ENCODE results near the gene CD74. TPM values are rescaled to one million over a fixed set of nuclear protein-coding genes. Genes with fewer than 3 reads are reported as not detected.

The CD74 gene
- total and polyA plus RNA-seq, 2 of the 4 experiments (the other 2 are of a cell fraction) = 0.18 to 1.1 TPM

DNA sequence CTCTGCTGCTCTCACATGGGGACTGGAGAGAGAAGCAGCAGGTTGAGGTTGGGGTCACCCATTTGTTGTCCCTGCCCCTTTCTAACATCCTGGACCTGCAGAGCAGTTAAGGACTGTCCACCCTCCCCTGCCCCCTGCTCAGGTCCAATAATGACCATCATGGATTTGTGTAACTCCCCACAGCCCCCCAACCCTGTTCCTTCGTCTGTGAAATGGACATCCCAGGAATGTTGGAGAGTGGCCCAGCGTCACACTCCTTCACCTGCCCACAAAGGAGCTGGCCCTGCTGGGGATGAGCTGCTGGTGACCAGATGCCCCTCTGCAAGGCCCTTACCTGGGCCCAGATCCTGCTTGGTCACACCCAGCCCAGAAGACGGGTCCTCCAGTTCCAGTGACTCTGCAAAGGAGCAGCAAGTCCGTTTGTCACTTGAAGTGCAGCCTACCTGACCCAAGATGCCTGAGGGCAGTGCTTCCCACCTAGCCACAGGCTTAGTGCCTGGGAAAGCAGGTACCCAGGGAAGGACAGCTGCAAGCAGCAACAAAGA, 10.4 kb downstream of the CD74 start:
- POLR2A ChIA-PET (ENCODE audit: unreplicated experiment) = no interaction called here
- Histone ChIP-seq H3K4ac (ENCODE audit: low read depth, low read length) (no peak overlapping the region), H4K8ac (ENCODE audit: low read depth in 2 of 2, low read length in 2 of 2) (no peak overlapping the region), H3K9me1 (ENCODE audit: insufficient read depth, low read length) (peaks cover 33% of the 10 kb centered on the region), H3K9ac (ENCODE audit: low read depth, low read length) (no peak overlapping the region), H3K4me2 (ENCODE audit: low read depth, low read length) (no peak overlapping the region), H3K79me1 (ENCODE audit: low read depth in 1 of 2, low read length in 2 of 2) (peaks cover 0 to 15% of the 10 kb centered on the region in 2 experiments; a peak in 1 of 4 replicates), H2BK120ac (ENCODE audit: low read depth, low read length) (no peak overlapping the region), H3K9me3 (ENCODE audit: control insufficient read depth, insufficient read depth, low read length) (no peaks in the 10 kb centered on the region), H3K36me3 (ENCODE audit: control insufficient read depth, insufficient read depth, low read length) (peaks cover 23% of the 10 kb centered on the region), H3K18ac (ENCODE audit: low read depth, low read length) (no peak overlapping the region), H4K5ac (ENCODE audit: low read depth, low read length) (no peak overlapping the region), H2AFZ (replicated peaks; ENCODE audit: low read length, poor library complexity) (no peak overlapping the region), H3K14ac (replicated peaks; ENCODE audit: low read depth, low read length) (no peak overlapping the region), H3K27ac (ENCODE audit: insufficient read depth, low read length) (no peak overlapping the region), H2BK20ac (ENCODE audit: low read depth, low read length) (no peak overlapping the region), H3K27me3 (ENCODE audit: control insufficient read depth, insufficient read depth, low read length) (no peaks in the 10 kb centered on the region), H3K4me3 (ENCODE audit: insufficient read depth, low read depth, low read length) (no peak overlapping the region), H3K4me1 (ENCODE audit: control insufficient read depth, insufficient read depth, low read length) (peaks cover 16% of the 10 kb centered on the region), H2AK9ac (replicated peaks; ENCODE audit: low read depth, low read length, poor library complexity) (no peak overlapping the region), H3K23ac (ENCODE audit: low read depth, low read length) (no peak overlapping the region), H3K56ac (ENCODE audit: extremely low read depth, insufficient read depth, low read length) (no peak overlapping the region), H2BK5ac (ENCODE audit: low read depth, low read length, poor library complexity, severe bottlenecking) (no peak overlapping the region), H4K20me1 (ENCODE audit: insufficient read depth, low read length) (peaks cover 7% of the 10 kb centered on the region; the same call in 1 of the 2 replicates), H2AK5ac (ENCODE audit: low read depth, low read length) (no peak overlapping the region), H2BK15ac (ENCODE audit: low read depth, low read length) (no peak overlapping the region), H4K91ac (ENCODE audit: insufficient read depth, low read depth, low read length) (no peak overlapping the region)
- WGBS, 2 experiments (ENCODE audit: extremely low coverage in 2 of 2, insufficient read length in 1 of 2) = 87% methylated on average over 2 of the region's 4 CpGs; no CpG with 5 or more reads in 1 of the 2 experiments
- TF ChIP-seq, protein P1, sequence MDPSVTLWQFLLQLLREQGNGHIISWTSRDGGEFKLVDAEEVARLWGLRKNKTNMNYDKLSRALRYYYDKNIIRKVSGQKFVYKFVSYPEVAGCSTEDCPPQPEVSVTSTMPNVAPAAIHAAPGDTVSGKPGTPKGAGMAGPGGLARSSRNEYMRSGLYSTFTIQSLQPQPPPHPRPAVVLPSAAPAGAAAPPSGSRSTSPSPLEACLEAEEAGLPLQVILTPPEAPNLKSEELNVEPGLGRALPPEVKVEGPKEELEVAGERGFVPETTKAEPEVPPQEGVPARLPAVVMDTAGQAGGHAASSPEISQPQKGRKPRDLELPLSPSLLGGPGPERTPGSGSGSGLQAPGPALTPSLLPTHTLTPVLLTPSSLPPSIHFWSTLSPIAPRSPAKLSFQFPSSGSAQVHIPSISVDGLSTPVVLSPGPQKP (IDR thresholded peaks at IDR 0.05; ENCODE audit: borderline replicate concordance, low read depth, low read length) = no peak
- no peak for TF ChIP-seq NFE2L2 (IDR thresholded peaks at IDR 0.05; ENCODE audit: low read depth, low read length)
- TF ChIP-seq SMC3 (IDR thresholded peaks at IDR 0.05; ENCODE audit: low read depth, low read length) = no peak
- TF ChIP-seq RCOR1 (IDR thresholded peaks at IDR 0.05; ENCODE audit: insufficient replicate concordance, low read length) = no peak
- no peak for TF ChIP-seq FOS (IDR thresholded peaks at IDR 0.05; ENCODE audit: low read depth, low read length)
- TF ChIP-seq MAFK (IDR thresholded peaks at IDR 0.05; ENCODE audit: low read depth, low read length) = no peak
- no peak for TF ChIP-seq CEBPB (IDR thresholded peaks at IDR 0.05; ENCODE audit: low read depth, low read length)
- no peak for TF ChIP-seq RFX5 (IDR thresholded peaks at IDR 0.05; ENCODE audit: low read depth, low read length)
- no peak for TF ChIP-seq RAD21 (IDR thresholded peaks at IDR 0.05; ENCODE audit: low read length)
- TF ChIP-seq CHD1 (IDR thresholded peaks at IDR 0.05; ENCODE audit: low read depth, low read length) = no peak
- dilution Hi-C loops (cut with HindIII; ENCODE audit: low sequenced_read_pairs, unreplicated experiment) (no loop called here), intact Hi-C loops (cut with micrococcal nuclease) (no loop called here), in situ Hi-C loops (cut with MboI; ENCODE audit: low sequenced_read_pairs) (no loop called here)
- CTCF ChIA-PET = no interaction called here
- no TSS peak for BruUV-seq (replicated peaks)
- DNase-seq (no peak), ATAC-seq (ENCODE audit: low read depth) (no peak)
